Esophagus squamous epithelium (tissue), 5 donors: ENCODE data around the gene CEP128. TPM values are rescaled to one million over a fixed set of nuclear protein-coding genes. Genes with fewer than 3 reads are reported as not detected.

Source experiments
- DNase-seq: peaks from one replicate; lab custom pipeline; 2025; lab: John Stamatoyannopoulos, UW
- H3K27ac ChIP-seq, 4 donors: fragments of 200-600 bp; sonication (generic); one replicate each; pipeline ENCODE4 v1.5.1; 2016 to 2019; ENCODE audit warnings: mild to moderate bottlenecking in 1 of 4
- H3K27me3 ChIP-seq, 4 donors: fragments of 200-600 bp; sonication (generic); 1 replicate in 3 of 4; 2 replicates in 1 of 4; pipeline versions ENCODE4 v1.5.1 to v1.6.0; 2017 to 2021; ENCODE audit warnings: antibody characterized with exemption in 1 of 4
- H3K36me3 ChIP-seq, 3 donors: fragments of 200-600 bp; sonication (generic); one replicate each; pipeline ENCODE4 v1.5.1; 2016 to 2019
- H3K4me1 ChIP-seq, 3 donors: fragments of 200-600 bp; sonication (generic); one replicate each; pipeline ENCODE4 v1.5.1; 2017 to 2019
- H3K4me3 ChIP-seq, 4 donors: fragments of 200-600 bp; sonication (generic); 1 replicate in 3 of 4; 2 replicates in 1 of 4; pipeline ENCODE4 v1.5.1; 2016 to 2019; ENCODE audit warnings: mild to moderate bottlenecking in 2 of 4, moderate library complexity in 1 of 4
- H3K9me3 ChIP-seq, 3 donors: fragments of 200-600 bp; sonication (generic); one replicate each; pipeline ENCODE4 v1.5.1; 2016 to 2019
- POLR2A ChIP-seq, 4 donors: fragments of 450-650 bp; IDR thresholded peaks; one replicate each; pipeline ENCODE4 v1.6.1; 2017; ENCODE audit warnings: antibody characterized with exemption in 4 of 4, mild to moderate bottlenecking in 4 of 4, moderate library complexity in 3 of 4
- WGBS, 2 donors: methylation state at CpG; one replicate each; pipeline ENCODE4 v1.1.5; 2018; 5-methylcytosine and 5-hydroxymethylcytosine counted together
- intact Hi-C: fragments of 100-400 bp; cut with DNase I; formaldehyde crosslinking; loops from one replicate; pipeline ENCODE4 v1.15.0; 2022
- total RNA-seq, 4 donors: library from RNA; depleted of rRNA; stranded (reverse); fragments of >200 nt; gene quantifications; one replicate each; pipeline ENCODE4 v1.1.0, GENCODE V29; 2016
- TF ChIP-seq, protein P1 (sequence below), 6 experiments: fragments of 450-650 bp in 4 of 6; fragments of 200-600 bp in 2 of 6; sonication (generic) in 2 of 6; IDR thresholded peaks; one replicate each; pipeline ENCODE4 v1.5.1; 2016 to 2019; ENCODE audit warnings: antibody characterized with exemption in 6 of 6, mild to moderate bottlenecking in 4 of 6, moderate library complexity in 4 of 6
- donor health status: DM: yes; HTN: yes; CAD: no.

The CEP128 gene
- total RNA-seq, 4 donors from 2014 or later = 2.0 to 12.6 (median 5.4) TPM

DNA sequence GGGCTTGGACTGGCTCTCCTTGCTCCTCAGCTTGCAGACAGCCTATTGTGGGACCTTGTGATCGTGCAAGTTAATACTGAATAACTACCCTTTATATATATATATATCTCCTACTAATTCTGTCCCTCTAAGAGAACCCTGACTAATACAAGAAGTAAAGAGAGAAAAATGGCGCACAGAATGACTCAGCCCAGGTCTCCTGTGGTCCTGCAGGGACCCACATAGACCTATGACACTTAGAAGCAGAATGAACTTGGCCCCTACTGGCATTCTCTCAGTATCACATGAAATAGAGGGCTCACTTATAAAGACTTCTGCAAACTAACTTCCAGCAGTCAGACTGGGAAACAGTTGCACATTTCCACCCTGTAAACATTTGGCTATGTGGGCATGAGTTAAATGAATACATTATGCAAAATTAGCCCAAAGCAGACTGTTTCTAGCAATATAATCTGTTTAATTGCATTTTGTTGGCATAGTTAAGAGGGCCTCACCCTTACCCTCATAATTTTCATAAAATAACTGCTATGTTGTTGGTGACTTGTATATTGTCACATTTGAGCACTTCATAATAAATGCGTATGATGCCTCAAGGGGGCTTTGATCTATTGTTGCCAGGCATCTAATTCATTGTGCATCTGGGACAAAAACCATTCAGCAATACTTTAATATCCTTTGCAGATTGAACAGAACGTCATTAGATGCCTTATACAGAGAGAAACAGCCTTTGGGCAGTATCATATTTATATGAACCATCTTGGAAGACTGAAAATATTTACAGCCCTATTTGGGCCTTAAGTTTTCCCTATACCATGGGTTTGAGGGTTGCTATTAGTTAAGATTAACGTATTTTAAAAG is 380.5 kb downstream of the CEP128 start:
- TF ChIP-seq POLR2A (IDR thresholded peaks at IDR 0.05) = no peak
- TF ChIP-seq, protein P1, sequence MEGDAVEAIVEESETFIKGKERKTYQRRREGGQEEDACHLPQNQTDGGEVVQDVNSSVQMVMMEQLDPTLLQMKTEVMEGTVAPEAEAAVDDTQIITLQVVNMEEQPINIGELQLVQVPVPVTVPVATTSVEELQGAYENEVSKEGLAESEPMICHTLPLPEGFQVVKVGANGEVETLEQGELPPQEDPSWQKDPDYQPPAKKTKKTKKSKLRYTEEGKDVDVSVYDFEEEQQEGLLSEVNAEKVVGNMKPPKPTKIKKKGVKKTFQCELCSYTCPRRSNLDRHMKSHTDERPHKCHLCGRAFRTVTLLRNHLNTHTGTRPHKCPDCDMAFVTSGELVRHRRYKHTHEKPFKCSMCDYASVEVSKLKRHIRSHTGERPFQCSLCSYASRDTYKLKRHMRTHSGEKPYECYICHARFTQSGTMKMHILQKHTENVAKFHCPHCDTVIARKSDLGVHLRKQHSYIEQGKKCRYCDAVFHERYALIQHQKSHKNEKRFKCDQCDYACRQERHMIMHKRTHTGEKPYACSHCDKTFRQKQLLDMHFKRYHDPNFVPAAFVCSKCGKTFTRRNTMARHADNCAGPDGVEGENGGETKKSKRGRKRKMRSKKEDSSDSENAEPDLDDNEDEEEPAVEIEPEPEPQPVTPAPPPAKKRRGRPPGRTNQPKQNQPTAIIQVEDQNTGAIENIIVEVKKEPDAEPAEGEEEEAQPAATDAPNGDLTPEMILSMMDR (IDR thresholded peaks at IDR 0.05) = no peak
- 80 to 85% methylated on average over 4 to 5 of the region's 5 CpGs for WGBS, 2 donors
- intact Hi-C loops = loop anchor here (10.0 kb wide), 1 partner anchor 336 kb away; no protein-coding TSS in a partner anchor
- no peaks in the 10 kb centered on the region for H3K9me3 ChIP-seq
- DNase-seq = no peak
- no peaks in the 10 kb centered on the region for H3K27me3 ChIP-seq
- H3K36me3 ChIP-seq = no peaks in the 10 kb centered on the region
- H3K4me3 ChIP-seq = no peak overlapping the region
- H3K27ac ChIP-seq = no peak overlapping the region
- no peaks in the 10 kb centered on the region for H3K4me1 ChIP-seq

- no peak for DNase-seq
- WGBS, 2 donors = 78 to 83% methylated on average over 2 of the region's 2 CpGs
- TF ChIP-seq, protein P1 (IDR thresholded peaks at IDR 0.05) = no peak
- TF ChIP-seq POLR2A (IDR thresholded peaks at IDR 0.05) = no peak
Observed at GRCh38 chr14:80554139-80554538, 387.4 kb downstream of the CEP128 start.

GRCh38 chr14:80549141-80549540 is 392.4 kb downstream of the CEP128 start:
- intact Hi-C loops = no loop called here
- TF ChIP-seq, protein P1 (IDR thresholded peaks at IDR 0.05) = no peak
- no peak for TF ChIP-seq POLR2A (IDR thresholded peaks at IDR 0.05)
- WGBS, 2 donors = 35 to 37% methylated on average over 5 to 6 of the region's 6 CpGs
- DNase-seq = no peak
- no peaks in the 10 kb centered on the region for H3K9me3 ChIP-seq
- no peaks in the 10 kb centered on the region for H3K36me3 ChIP-seq
- no peaks in the 10 kb centered on the region for H3K27me3 ChIP-seq
- peaks cover 0 to 13% (median 0%) of the 10 kb centered on the region in 3 donors for H3K4me1 ChIP-seq
- H3K4me3 ChIP-seq = peak overlapping the region in 3 of 4 donors; percentile 10 to 24 (median 18)
- peak overlapping the region in 2 of 4 donors; percentile 45 to 62 for H3K27ac ChIP-seq

More at GRCh38 chr14:80554139-80554538, 387.4 kb downstream of the CEP128 start:
- H3K36me3 ChIP-seq = no peaks in the 10 kb centered on the region
- H3K4me3 ChIP-seq = no peak overlapping the region
- no peaks in the 10 kb centered on the region for H3K27me3 ChIP-seq
- peaks cover 0 to 7% (median 0%) of the 10 kb centered on the region in 3 donors for H3K4me1 ChIP-seq
- intact Hi-C loops = no loop called here
- no peak overlapping the region for H3K27ac ChIP-seq
- H3K9me3 ChIP-seq = no peaks in the 10 kb centered on the region

DNA sequence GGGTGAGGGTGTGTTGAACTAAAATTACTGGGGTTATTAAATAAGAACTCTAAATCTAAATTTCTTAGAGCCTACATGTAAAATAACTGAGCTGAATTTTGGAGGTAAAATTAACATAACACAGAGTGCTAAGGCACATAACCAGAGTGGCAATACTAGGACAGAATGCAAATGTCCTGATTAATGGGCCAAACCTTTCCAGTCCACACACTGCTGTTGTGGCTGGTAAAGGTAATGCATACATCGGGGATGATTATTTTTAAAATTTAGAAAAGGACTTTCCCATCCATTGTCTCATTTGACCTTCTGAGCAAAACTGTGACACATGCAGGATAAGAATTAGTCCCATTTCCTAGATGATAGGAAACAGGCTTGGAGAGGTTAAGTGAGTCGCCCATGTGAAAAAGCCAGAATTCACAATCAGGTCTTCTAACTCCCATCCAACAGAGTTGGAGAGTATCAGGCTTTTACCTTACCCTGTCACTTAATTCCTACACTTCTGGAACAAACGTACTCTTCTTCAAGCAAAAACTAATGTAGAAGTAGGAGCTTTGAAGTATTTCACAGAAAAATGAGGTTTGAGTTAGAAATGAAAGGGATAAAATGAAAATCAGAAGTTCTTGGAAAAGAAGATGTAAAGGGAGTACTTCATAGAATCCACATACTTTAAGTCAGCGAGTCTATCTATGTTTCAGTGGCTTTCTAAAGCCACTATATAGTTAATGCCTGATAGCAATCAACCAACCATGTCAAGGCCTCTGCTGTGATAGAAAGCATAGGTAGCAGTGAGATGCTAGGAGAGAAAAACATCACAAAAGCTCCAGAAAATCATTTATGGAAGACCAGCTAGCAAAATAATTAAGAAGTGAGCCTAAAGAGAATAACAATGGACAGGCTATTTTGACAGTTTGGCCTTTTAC is 395.3 kb downstream of the CEP128 start:
- Histone ChIP-seq H3K27me3 (no peaks in the 10 kb centered on the region), H3K27ac (no peak overlapping the region), H3K9me3 (no peaks in the 10 kb centered on the region), H3K4me3 (no peak overlapping the region), H3K36me3 (no peaks in the 10 kb centered on the region), H3K4me1 (peaks cover 0 to 13% (median 0%) of the 10 kb centered on the region in 3 donors)
- TF ChIP-seq, protein P1 (IDR thresholded peaks at IDR 0.05) = peak in 1 of 6 experiments; percentile 6
- no peak for TF ChIP-seq POLR2A (IDR thresholded peaks at IDR 0.05)
- DNase-seq = no peak
- intact Hi-C loops = no loop called here
- 70 to 86% methylated on average over 4 of the region's 4 CpGs for WGBS, 2 donors
